Activated T-helper 17 cell treated with anti-CD3 and anti-CD28 coated beads, Interleukin-2, amount 50 U/mL, for 72 hours (primary cell): ENCODE measurements around the gene APOA4. TPM values are rescaled to one million over a fixed set of nuclear protein-coding genes. Genes with fewer than 3 reads are reported as not detected.

Experiments used
- ATAC-seq: fragments of 150-1000 bp; cut with Tn5 transposase; replicated peaks from 2 replicates; pipeline ENCODE4 v1.10.0; 2021; ENCODE audit warnings: mild to moderate bottlenecking, moderate library complexity
- H3K27ac Mint-ChIP-seq: one replicate; pipeline ENCODE4 v1.8.0; 2022; ENCODE audit warnings: mixed read lengths
- H3K27me3 Mint-ChIP-seq: one replicate; pipeline ENCODE4 v1.8.0; 2022; ENCODE audit warnings: mixed read lengths
- H3K36me3 Mint-ChIP-seq: one replicate; pipeline ENCODE4 v1.8.0; 2022; ENCODE audit warnings: low read depth, mild to moderate bottlenecking, mixed read lengths
- H3K4me1 Mint-ChIP-seq: one replicate; pipeline ENCODE4 v1.8.0; 2022; ENCODE audit warnings: mixed read lengths
- H3K4me3 Mint-ChIP-seq: one replicate; pipeline ENCODE4 v1.8.0; 2022; ENCODE audit warnings: mild to moderate bottlenecking, mixed read lengths
- H3K9me3 Mint-ChIP-seq: one replicate; pipeline ENCODE4 v1.8.0; 2022; ENCODE audit warnings: mixed read lengths
- total RNA-seq, 2 donors: library from RNA; stranded (reverse); gene quantifications; one replicate each; pipeline ENCODE4 v1.2.3, GENCODE V29; 2022

APOA4 gene
- total RNA-seq, 2 donors from 2014 or later: not detected

DNA sequence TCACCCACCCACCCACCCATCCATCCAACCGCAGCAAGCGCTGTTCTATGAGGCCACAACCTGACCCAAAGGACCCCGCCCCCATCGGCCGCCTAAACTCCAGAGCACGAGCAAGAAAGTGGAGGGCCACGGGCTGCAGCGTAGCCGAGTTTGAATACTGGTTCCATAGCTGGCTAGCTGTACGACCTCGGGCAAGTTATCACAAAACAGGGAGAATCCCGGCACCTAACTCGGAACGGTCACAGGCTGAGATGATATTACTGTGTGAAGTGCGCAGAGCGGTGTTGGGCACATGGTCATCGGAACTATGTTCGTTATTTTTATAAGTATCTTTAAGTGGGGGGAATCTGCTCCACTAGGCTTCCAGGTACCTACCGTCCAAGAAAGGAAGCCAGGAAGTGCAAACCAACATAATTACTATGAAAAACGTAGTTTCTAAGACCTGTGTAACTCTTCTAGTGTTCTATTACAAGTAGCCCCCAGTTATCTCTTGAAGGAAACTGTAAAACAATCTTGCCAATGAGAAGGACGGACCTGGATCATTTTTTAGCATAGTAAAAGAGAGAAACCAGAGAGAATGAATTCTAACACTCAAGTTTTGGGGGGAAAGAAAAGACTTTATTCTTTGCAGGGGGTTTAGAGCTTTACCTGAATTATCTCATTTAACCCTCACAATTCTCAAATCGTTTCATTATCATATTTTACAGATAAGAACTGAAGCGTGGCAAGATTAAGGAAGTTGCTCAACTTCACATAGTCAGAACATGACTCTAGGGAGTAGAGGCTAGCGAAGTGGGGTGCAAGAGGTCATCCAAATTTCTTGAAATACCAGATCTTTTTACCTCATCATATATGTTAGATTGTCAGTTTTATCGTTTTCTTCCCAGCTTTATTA is 49.7 kb downstream of the APOA4 start:
- peaks cover 61% of the 10 kb centered on the region for H3K36me3 Mint-ChIP-seq

DNA sequence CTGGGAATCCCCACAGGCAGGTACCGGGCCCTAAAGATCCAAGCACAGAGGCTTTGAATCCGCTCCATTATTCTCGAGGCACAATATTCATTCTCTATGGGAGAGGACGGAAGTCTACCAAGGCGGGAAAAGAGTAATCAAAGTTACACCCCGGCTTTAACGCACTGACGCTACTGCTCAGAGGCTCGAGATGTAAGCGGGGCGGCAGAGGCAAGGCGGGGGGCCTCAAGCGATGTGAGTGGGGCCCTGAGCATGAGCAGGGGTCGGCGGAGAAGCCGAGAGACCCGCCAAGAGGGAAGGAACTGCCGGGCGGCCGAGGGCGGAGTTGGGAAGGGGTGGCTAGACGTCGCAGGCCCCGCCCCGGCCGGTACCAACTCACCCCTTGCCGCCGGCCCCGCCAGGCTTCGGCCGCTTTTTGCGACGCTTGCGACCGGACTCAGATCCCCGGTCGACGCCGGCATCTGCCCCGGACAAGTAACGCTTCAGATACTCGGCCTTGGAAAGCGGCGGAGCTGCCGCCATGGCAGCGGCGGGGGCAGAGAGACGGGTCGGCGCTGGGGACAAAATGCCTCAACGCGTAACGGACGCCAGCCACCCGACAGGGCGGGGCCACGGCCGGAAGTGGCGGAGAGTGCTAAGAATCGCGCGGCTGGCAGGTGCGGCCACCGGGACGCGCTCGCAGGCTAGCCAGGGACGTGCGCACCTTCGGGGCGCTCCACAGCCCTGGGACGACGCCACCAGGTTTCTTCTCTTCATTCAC is 50.5 kb downstream of the APOA4 start, which contains the start of gene BUD13:
Gene BUD13 (minus strand): TSS at position 545 of the 760 bp plus-strand sequence. CDS start 23 bp downstream, at position 522.
- Mint-ChIP-seq H3K4me3 (peak within 1 kb of the TSS; percentile 92), H3K4me1 (peaks cover 33% of the 10 kb centered on the region), H3K27ac (peak within 1 kb of the TSS; percentile 97), H3K36me3 (peaks cover 61% of the 10 kb centered on the region), H3K27me3 (no peaks in the 10 kb centered on the region), H3K9me3 (no peaks in the 10 kb centered on the region)
- peak; percentile 92 for ATAC-seq

More for the DNA sequence above, 49.7 kb downstream of the APOA4 start:
- no peaks in the 10 kb centered on the region for H3K9me3 Mint-ChIP-seq
- ATAC-seq: peak; percentile 50
- H3K4me1 Mint-ChIP-seq: peaks cover 33% of the 10 kb centered on the region
- H3K27ac Mint-ChIP-seq: peak overlapping the region; percentile 97
- H3K4me3 Mint-ChIP-seq: peak overlapping the region; percentile 92
- H3K27me3 Mint-ChIP-seq: no peaks in the 10 kb centered on the region

DNA sequence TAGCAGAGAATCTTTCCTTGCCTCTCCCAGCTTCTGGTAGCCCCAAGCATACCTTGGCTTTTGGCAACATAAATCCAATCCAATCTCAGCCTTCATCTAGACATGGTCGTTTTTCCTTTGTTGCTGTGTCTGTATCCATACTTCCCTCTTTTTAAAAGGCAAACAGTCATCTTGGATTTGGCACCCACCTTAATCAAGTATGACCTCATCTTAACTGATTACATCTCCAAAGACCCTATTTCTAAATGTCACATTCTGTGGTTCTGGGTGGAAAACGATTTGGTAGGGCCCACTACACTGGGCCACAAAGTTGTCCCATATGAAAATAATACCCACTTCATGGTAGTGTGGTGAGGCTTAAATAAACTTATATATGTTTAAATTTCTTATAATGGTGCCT is 51.2 kb downstream of the APOA4 start:
- Mint-ChIP-seq H3K36me3 (peaks cover 61% of the 10 kb centered on the region), H3K27ac (peak overlapping the region; percentile 97), H3K4me1 (peaks cover 31% of the 10 kb centered on the region), H3K9me3 (no peaks in the 10 kb centered on the region), H3K4me3 (peak overlapping the region; percentile 92), H3K27me3 (no peaks in the 10 kb centered on the region)
- no peak for ATAC-seq

Other genes starting within 250 kb of the APOA4 start
- gene BUD13, start 50.3 kb downstream of the APOA4 start, total RNA-seq: 10 to 100 TPM; 22.0 to 28.7 TPM
- 10 to 100 TPM; 66.4 to 98.1 TPM for gene ZPR1, start 35.3 kb downstream of the APOA4 start, total RNA-seq
- gene APOA5, start 31.4 kb downstream of the APOA4 start, total RNA-seq: not detected
- gene APOC3, start 6.6 kb upstream of the APOA4 start, total RNA-seq: not detected
- gene APOA1, start 14.3 kb upstream of the APOA4 start, total RNA-seq: under 1 TPM; 0.37 TPM